Measurements from ENCODE around the gene RAPGEF4. TPM values are rescaled to one million over a fixed set of nuclear protein-coding genes. Genes with fewer than 3 reads are reported as not detected.

RAPGEF4 gene
- polyA plus RNA-seq, 1 experiment, result 1.3 TPM

DNA sequence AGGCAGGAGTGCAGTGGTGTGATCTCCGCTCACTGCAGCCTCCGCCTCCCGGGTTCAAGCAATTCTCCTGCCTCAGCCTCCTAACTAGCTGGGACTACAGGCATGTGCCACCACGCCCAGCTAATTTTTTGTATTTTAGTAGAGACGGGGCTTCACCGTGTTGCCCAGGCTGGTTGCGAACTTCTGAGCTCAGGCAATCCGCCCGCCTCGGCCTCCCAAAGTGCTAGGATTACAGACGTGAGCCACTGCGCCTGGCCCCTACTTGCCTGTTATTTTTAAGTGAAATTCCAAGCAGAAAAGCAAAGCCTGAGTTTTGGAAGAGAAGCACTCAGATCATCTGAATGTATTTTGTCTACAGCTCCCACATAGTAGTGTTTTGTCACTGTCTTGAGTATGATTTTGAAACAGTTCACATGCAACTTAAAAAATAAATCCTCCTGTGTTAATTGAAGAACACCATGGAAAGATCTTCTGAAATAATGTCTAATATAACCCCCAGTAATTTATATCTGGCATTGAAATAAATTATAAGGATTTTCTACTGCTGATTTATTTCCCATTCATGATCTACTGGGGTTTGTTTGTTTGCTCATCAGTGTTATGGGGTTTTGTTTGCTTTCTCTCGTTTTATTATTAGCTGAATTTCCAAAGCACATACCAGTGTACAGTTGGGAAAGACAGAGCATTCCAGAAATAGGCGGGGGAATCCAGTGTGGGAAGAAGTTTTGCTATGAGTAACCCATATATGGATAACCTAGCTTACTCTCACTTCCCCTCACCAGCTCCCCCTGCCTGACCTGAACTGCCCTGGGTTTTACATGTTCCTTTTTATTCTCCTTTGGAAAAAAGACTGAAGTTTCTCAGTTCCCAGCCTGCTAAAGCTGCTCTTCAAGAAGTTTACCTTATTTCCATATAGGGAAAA is 259.9 kb downstream of the RAPGEF4 start:
- DNase-seq (ENCODE audit: low read depth, low spot score), result peak; percentile 87
- POLR2A ChIA-PET, result interaction anchor here (0.6 to 0.9 kb wide), 2 partner anchors 25 to 26 kb away, joined by 3 to 4 read pairs; no protein-coding TSS in a partner anchor
- Histone ChIP-seq H3K27me3 (ENCODE audit: control insufficient read depth, insufficient read depth, low read length) (no peaks in the 10 kb centered on the region), H3K9me3 (ENCODE audit: control insufficient read depth, insufficient read depth, low read length) (no peaks in the 10 kb centered on the region), H3K4me3 (ENCODE audit: low read depth, low read length) (no peak overlapping the region), H3K27ac (ENCODE audit: low read depth, low read length) (peak overlapping the region; percentile 65)
- CTCF ChIA-PET, result interaction anchor here (0.5 to 3.3 kb wide), 19 partner anchors 10 to 403 kb away, joined by 3 to 25 read pairs (median 4); no protein-coding TSS in a partner anchor
- peak; percentile 58 for TF ChIP-seq CTCF (IDR thresholded peaks at IDR 0.05; ENCODE audit: low read depth, low read length)

DNA sequence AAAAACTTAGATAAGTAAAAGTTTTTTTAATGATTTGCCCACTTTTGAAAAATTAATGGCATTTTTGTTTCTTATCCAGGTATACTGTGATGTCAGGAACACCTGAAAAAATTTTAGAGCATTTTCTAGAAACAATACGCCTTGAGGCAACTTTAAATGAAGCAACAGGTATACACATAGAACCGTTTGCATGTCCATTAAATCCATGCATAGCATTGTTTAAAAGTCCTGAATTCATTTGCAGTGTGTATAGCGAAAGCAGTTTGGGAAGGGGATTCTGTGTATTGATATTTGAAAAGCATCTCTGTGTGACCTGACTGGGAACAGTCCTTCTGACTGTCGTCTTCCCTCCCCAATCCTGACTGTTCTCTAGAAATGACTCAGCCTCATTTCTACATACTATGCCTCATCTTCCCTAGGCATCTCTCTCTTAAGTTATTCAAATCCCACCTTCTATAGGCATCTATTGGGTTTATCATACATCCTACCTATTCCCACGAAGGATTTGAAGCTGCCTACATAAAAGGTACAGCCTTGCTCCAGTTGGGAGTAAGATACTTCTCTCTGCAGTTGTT is 260.8 kb downstream of the RAPGEF4 start:
- CTCF ChIA-PET, result interaction anchor here (0.5 to 3.3 kb wide), 14 partner anchors 11 to 190 kb away, joined by 3 to 25 read pairs (median 4); no protein-coding TSS in a partner anchor
- Histone ChIP-seq H3K9me3 (ENCODE audit: control insufficient read depth, insufficient read depth, low read length) (no peaks in the 10 kb centered on the region), H3K27me3 (ENCODE audit: control insufficient read depth, insufficient read depth, low read length) (no peaks in the 10 kb centered on the region), H3K4me3 (ENCODE audit: low read depth, low read length) (no peak overlapping the region), H3K27ac (ENCODE audit: low read depth, low read length) (no peak overlapping the region)
- TF ChIP-seq CTCF (IDR thresholded peaks at IDR 0.05; ENCODE audit: low read depth, low read length), result no peak
- POLR2A ChIA-PET, result interaction anchor here (0.6 to 0.9 kb wide), 2 partner anchors 26 to 27 kb away, joined by 3 to 4 read pairs; no protein-coding TSS in a partner anchor
- no peak for DNase-seq (ENCODE audit: low read depth, low spot score)

GRCh38 chr2:172997031-172997430 is 261.4 kb downstream of the RAPGEF4 start:
- Histone ChIP-seq H3K9me3 (ENCODE audit: control insufficient read depth, insufficient read depth, low read length) (no peaks in the 10 kb centered on the region), H3K4me3 (ENCODE audit: low read depth, low read length) (no peak overlapping the region), H3K27me3 (ENCODE audit: control insufficient read depth, insufficient read depth, low read length) (no peaks in the 10 kb centered on the region), H3K27ac (ENCODE audit: low read depth, low read length) (no peak overlapping the region)
- POLR2A ChIA-PET, result no interaction called here
- DNase-seq (ENCODE audit: low read depth, low spot score), result no peak
- CTCF ChIA-PET, result interaction anchor here (1.7 to 3.3 kb wide), 6 partner anchors 11 to 190 kb away, joined by 4 to 25 read pairs (median 8); no protein-coding TSS in a partner anchor
- TF ChIP-seq CTCF (IDR thresholded peaks at IDR 0.05; ENCODE audit: low read depth, low read length), result no peak

DNA sequence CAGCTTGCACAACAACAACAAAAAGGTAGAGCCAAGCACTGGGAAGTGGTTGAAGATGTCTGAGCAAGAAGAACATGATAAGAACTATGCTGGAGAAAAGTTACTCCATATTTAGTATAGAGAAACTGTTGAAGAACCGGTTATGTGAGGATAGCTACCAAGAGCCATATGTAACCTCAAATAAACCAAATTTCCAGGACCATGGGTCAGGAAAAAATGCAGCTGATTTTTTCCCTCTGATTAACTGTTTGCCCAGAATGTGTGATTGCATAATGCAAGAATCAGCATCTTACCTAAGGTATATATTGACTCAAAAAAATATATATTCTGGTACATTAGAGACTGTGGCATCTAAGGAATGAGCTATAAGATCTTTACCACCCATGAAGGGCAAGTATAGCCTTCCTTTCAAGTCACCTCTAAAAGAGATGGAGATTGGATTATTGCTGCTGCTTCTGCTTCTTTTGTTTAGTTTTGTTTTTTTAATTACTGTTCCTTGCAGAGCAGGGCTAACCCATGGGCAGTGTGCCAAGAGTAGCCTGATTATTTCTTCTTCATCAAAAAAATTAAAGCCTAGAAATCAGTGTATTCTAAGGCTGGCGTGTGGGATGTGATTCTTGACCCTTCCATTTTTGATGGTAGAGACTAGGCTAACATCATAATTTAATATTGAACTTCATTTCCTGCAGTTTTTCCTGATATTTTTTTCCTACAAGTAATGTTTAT is 263.1 kb downstream of the RAPGEF4 start:
- CTCF ChIA-PET, result interaction anchor here (0.6 to 3.1 kb wide), 4 partner anchors 23 to 192 kb away, joined by 3 to 9 read pairs (median 3); no protein-coding TSS in a partner anchor
- Histone ChIP-seq H3K27ac (ENCODE audit: low read depth, low read length) (no peak overlapping the region), H3K27me3 (ENCODE audit: control insufficient read depth, insufficient read depth, low read length) (no peaks in the 10 kb centered on the region), H3K9me3 (ENCODE audit: control insufficient read depth, insufficient read depth, low read length) (no peaks in the 10 kb centered on the region), H3K4me3 (ENCODE audit: low read depth, low read length) (no peak overlapping the region)
- POLR2A ChIA-PET, result no interaction called here
- TF ChIP-seq CTCF (IDR thresholded peaks at IDR 0.05; ENCODE audit: low read depth, low read length), result no peak
- DNase-seq (ENCODE audit: low read depth, low spot score), result no peak
